B cell (primary cell): ENCODE results near the gene DNAJC7.

Source experiments
- CTCF ChIP-seq: fragments of 200-600 bp; IDR thresholded peaks from one replicate; pipeline ENCODE4 v1.8.0; 2022; ENCODE audit warnings: antibody characterized with exemption, mild to moderate bottlenecking
- EZH2 ChIP-seq: IDR thresholded peaks from 2 replicates; pipeline ENCODE4 v1.6.1; 2012; ENCODE audit warnings: borderline replicate concordance, low read depth, mild to moderate bottlenecking, moderate library complexity, low read length; ENCODE audit not compliant: insufficient read depth, poor library complexity, severe bottlenecking

DNA sequence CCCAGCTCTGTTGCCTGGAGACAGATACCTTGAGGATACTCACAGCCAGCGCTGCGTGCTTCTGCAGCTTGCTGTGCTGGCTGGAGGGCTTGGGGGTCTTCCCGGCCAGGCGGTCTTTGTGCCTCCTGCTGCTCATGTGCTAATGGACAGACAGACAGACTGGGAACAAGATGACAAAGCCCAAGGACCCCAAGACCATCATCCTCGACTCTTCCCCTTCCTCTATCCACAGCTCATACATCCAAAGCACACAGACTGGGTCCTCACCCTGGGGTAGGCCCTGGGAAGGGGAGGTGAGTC lies 10.3 kb upstream of the DNAJC7 start:
- no peak for TF ChIP-seq CTCF
- no peak for TF ChIP-seq EZH2
